CD4-positive, alpha-beta T cell treated with Interleukin-17A for 4 hours (primary cell): ENCODE data around the gene TJP2.
"Not testable (repeated sequence)": the region's sequence is repeated elsewhere in the genome, so short reads cannot be mapped to it uniquely, and the experiment has no call there.

Experiments used
- DNase-seq: peaks from one replicate; pipeline ENCODE4 v3.0.0-alpha.2; 2020; ENCODE audit warnings: mixed read lengths

Gene TJP2

GRCh38 chr9:69297300-69297980 is 123.4 kb downstream of the TJP2 start:
- DNase-seq, result no peak

GRCh38 chr9:69299315-69299714 is 125.2 kb downstream of the TJP2 start:
- no peak for DNase-seq

- no peak for DNase-seq
These were observed 125.7 kb downstream of the TJP2 start for GRCh38 chr9:69299826-69300225.

- no peak for DNase-seq
These were observed 129.3 kb downstream of the TJP2 start for GRCh38 chr9:69303331-69303730.

- DNase-seq, result not testable (repeated sequence)
These were observed 132.9 kb downstream of the TJP2 start for GRCh38 chr9:69306895-69307445.

- no peak for DNase-seq
These were observed 133.5 kb downstream of the TJP2 start for GRCh38 chr9:69307446-69308205.

GRCh38 chr9:69308206-69308931 is 134.3 kb downstream of the TJP2 start:
- no peak for DNase-seq

GRCh38 chr9:69313175-69313574 is 139.1 kb downstream of the TJP2 start:
- no peak for DNase-seq

GRCh38 chr9:69314547-69314946 is 140.5 kb downstream of the TJP2 start:
- DNase-seq, result no peak

- DNase-seq, result no peak
These were observed 143.0 kb downstream of the TJP2 start for GRCh38 chr9:69317081-69317480.

- DNase-seq, result no peak
These were observed 143.8 kb downstream of the TJP2 start for GRCh38 chr9:69317894-69318293.

GRCh38 chr9:69319324-69320025 is 145.4 kb downstream of the TJP2 start:
- DNase-seq, result no peak

GRCh38 chr9:69322256-69322655 is 148.2 kb downstream of the TJP2 start:
- no peak for DNase-seq

GRCh38 chr9:69323861-69324260 is 149.8 kb downstream of the TJP2 start:
- no peak for DNase-seq
